SK-N-SH treated with all-trans-retinoic acid at 6 μM for 48 hours (cell line): ENCODE data around the gene MINAR2.

Source experiments
- ATAC-seq: fragments of 200-7000 bp; cut with Tn5 transposase; 3 replicates; pipeline ENCODE4 v1.9.1; 2020; ENCODE audit warnings: mild to moderate bottlenecking, moderate library complexity
- ARNTL ChIP-seq: fragments of 450-650 bp; formaldehyde crosslinking; IDR thresholded peaks from 2 replicates; pipeline ENCODE4 v1.5.0; 2020; ENCODE audit warnings: low read depth, mild to moderate bottlenecking, moderate library complexity, borderline replicate concordance
- BACH2 ChIP-seq: fragments of 250-450 bp; sonication (Bioruptor Pico); IDR thresholded peaks from 2 replicates; pipeline ENCODE4 v1.9.0; 2021; ENCODE audit warnings: mild to moderate bottlenecking, borderline replicate concordance
- CREB5 ChIP-seq: fragments of 250-450 bp; sonication (Bioruptor Pico); IDR thresholded peaks from 2 replicates; pipeline ENCODE4 v1.5.1; 2020; ENCODE audit warnings: low read depth, mild to moderate bottlenecking, moderate library complexity
- CSDC2 ChIP-seq: fragments of 250-450 bp; sonication (Bioruptor Pico); IDR thresholded peaks from 2 replicates; pipeline ENCODE4 v1.5.0; 2020; ENCODE audit warnings: mild to moderate bottlenecking, moderate library complexity
- CSRNP3 ChIP-seq: fragments of 250-450 bp; sonication (Bioruptor Pico); IDR thresholded peaks from 2 replicates; pipeline ENCODE4 v1.5.1; 2021; ENCODE audit warnings: mild to moderate bottlenecking, moderate library complexity
- ESRRG ChIP-seq: fragments of 250-450 bp; sonication (Bioruptor Pico); IDR thresholded peaks from 2 replicates; pipeline ENCODE4 v1.6.1; 2021; ENCODE audit warnings: mild to moderate bottlenecking
- GLIS3 ChIP-seq: fragments of 250-450 bp; sonication (Bioruptor Pico); IDR thresholded peaks from 2 replicates; pipeline ENCODE4 v1.5.0; 2020; ENCODE audit warnings: mild to moderate bottlenecking, moderate library complexity
- ISL1 ChIP-seq: fragments of 250-450 bp; sonication (Bioruptor Pico); IDR thresholded peaks from 2 replicates; pipeline ENCODE4 v2.1.2; 2022; ENCODE audit warnings: mild to moderate bottlenecking, moderate library complexity
- OSR1 ChIP-seq: fragments of 250-450 bp; sonication (Bioruptor Pico); IDR thresholded peaks from 2 replicates; pipeline ENCODE4 v1.8.0; 2022; ENCODE audit warnings: moderate library complexity, mild to moderate bottlenecking, inconsistent platforms
- PATZ1 ChIP-seq: fragments of 250-450 bp; sonication (Bioruptor Pico); IDR thresholded peaks from 2 replicates; pipeline ENCODE4 v1.8.0; 2020; ENCODE audit warnings: mild to moderate bottlenecking, moderate library complexity, borderline replicate concordance
- POU6F1 ChIP-seq: fragments of 250-450 bp; sonication (Bioruptor Pico); IDR thresholded peaks from 2 replicates; pipeline ENCODE4 v1.8.0; 2021; ENCODE audit warnings: low read depth, mild to moderate bottlenecking, moderate library complexity, borderline replicate concordance
- PPARA ChIP-seq: fragments of 250-450 bp; sonication (Bioruptor Pico); IDR thresholded peaks from 2 replicates; pipeline ENCODE4 v1.5.0; 2020; ENCODE audit warnings: mild to moderate bottlenecking, borderline replicate concordance
- RARB ChIP-seq: fragments of 250-450 bp; sonication (Bioruptor Pico); IDR thresholded peaks from 2 replicates; pipeline ENCODE4 v1.8.0; 2021; ENCODE audit warnings: mild to moderate bottlenecking, moderate library complexity
- SNAI2 ChIP-seq: fragments of 250-450 bp; sonication (Bioruptor Pico); IDR thresholded peaks from 2 replicates; pipeline ENCODE4 v1.5.0; 2020; ENCODE audit warnings: mild to moderate bottlenecking, moderate library complexity
- TOX ChIP-seq: fragments of 250-450 bp; sonication (Bioruptor Pico); IDR thresholded peaks from 2 replicates; pipeline ENCODE4 v1.8.0; 2021; ENCODE audit warnings: mild to moderate bottlenecking, moderate library complexity, borderline replicate concordance
- TSHZ2 ChIP-seq: fragments of 250-450 bp; sonication (Bioruptor Pico); IDR thresholded peaks from 2 replicates; pipeline ENCODE4 v1.5.0; 2020; ENCODE audit warnings: mild to moderate bottlenecking, moderate library complexity
- ZC3H10 ChIP-seq: fragments of 250-450 bp; sonication (Bioruptor Pico); IDR thresholded peaks from 2 replicates; pipeline ENCODE4 v1.5.1; 2021; ENCODE audit warnings: mild to moderate bottlenecking, moderate library complexity
- ZFP3 ChIP-seq: fragments of 250-450 bp; sonication (Bioruptor Pico); IDR thresholded peaks from 2 replicates; pipeline ENCODE4 v1.5.0; 2020; ENCODE audit warnings: mild to moderate bottlenecking, moderate library complexity
- ZFP30 ChIP-seq: fragments of 450-650 bp; formaldehyde crosslinking; IDR thresholded peaks from 2 replicates; pipeline ENCODE4 v1.5.0; 2022; ENCODE audit warnings: mild to moderate bottlenecking, moderate library complexity
- ZNF565 ChIP-seq: fragments of 450-650 bp; formaldehyde crosslinking; conservative IDR thresholded peaks from 2 replicates; pipeline ENCODE4 v1.5.0; 2020; ENCODE audit warnings: low read depth, mild to moderate bottlenecking, moderate library complexity
- ZNF70 ChIP-seq: fragments of 450-650 bp; formaldehyde crosslinking; IDR thresholded peaks from 2 replicates; pipeline ENCODE4 v1.5.0; 2020; ENCODE audit warnings: mild to moderate bottlenecking, moderate library complexity
- ZNF8 ChIP-seq: fragments of 450-650 bp; formaldehyde crosslinking; IDR thresholded peaks from 2 replicates; pipeline ENCODE4 v1.5.0; 2020; ENCODE audit warnings: mild to moderate bottlenecking, moderate library complexity

MINAR2 gene

GRCh38 chr5:129771058-129771838 lies 23.4 kb downstream of the MINAR2 start (continued):
- no peak for TF ChIP-seq ARNTL (CRISPR knock-in tag)

GRCh38 chr5:129773376-129773775 lies 25.5 kb downstream of the MINAR2 start:
- TF ChIP-seq ZFP3 (CRISPR knock-in tag) (no peak), ZC3H10 (CRISPR knock-in tag) (no peak), OSR1 (CRISPR knock-in tag) (no peak), ZNF8 (CRISPR knock-in tag) (no peak)
- ATAC-seq, result no peak

- ATAC-seq, result no peak
- TF ChIP-seq GLIS3 (CRISPR knock-in tag) (no peak), SNAI2 (no peak), CSDC2 (CRISPR knock-in tag) (no peak), CREB5 (CRISPR knock-in tag) (no peak), ZFP3 (CRISPR knock-in tag) (no peak), ZNF565 (CRISPR knock-in tag) (no peak), TOX (CRISPR knock-in tag) (no peak), BACH2 (CRISPR knock-in tag) (no peak), ESRRG (no peak), CSRNP3 (CRISPR knock-in tag) (no peak), RARB (CRISPR knock-in tag) (no peak), ZFP30 (no peak), PATZ1 (CRISPR knock-in tag) (no peak), ZNF8 (CRISPR knock-in tag) (no peak), ISL1 (CRISPR knock-in tag) (no peak), ARNTL (CRISPR knock-in tag) (no peak), ZNF70 (CRISPR knock-in tag) (no peak), PPARA (CRISPR knock-in tag) (no peak)
Observed at GRCh38 chr5:129781594-129781993, 33.7 kb downstream of the MINAR2 start.

GRCh38 chr5:129803403-129803802 lies 55.5 kb downstream of the MINAR2 start:
- ATAC-seq, result no peak
- TF ChIP-seq POU6F1 (CRISPR knock-in tag) (no peak), RARB (CRISPR knock-in tag) (no peak), TSHZ2 (CRISPR knock-in tag) (no peak), ZC3H10 (CRISPR knock-in tag) (no peak), ESRRG (no peak), CREB5 (CRISPR knock-in tag) (no peak), ZFP30 (no peak), ZFP3 (CRISPR knock-in tag) (no peak), SNAI2 (no peak), TOX (CRISPR knock-in tag) (no peak), PATZ1 (CRISPR knock-in tag) (no peak)
